Measurements from ENCODE around the gene CLEC6A.
"Not testable (repeated sequence)": the region's sequence is repeated elsewhere in the genome, so short reads cannot be mapped to it uniquely, and the experiment has no call there.

CLEC6A gene

DNA sequence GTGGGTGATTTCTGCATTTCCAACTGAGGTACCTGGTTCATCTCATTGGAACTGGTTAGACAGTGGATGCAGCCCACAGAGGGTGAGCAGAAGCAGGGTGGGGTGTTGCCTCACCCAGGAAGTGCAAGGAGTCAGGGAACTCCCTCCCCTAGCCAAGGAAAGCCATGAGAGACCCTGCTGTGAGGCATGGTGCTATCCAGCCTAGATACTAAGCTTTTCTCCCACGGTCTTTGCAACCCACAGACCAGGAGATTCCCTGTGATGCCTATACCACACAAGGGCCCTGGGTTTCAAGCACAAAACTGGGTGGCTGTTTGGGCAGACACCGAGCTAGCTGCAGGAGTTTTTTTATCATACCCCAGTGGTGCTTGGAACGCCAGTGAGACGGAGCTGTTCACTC, 39.9 kb downstream of the CLEC6A start:
- DNase-seq (ENCODE audit: low read depth) = not testable (repeated sequence)

DNA sequence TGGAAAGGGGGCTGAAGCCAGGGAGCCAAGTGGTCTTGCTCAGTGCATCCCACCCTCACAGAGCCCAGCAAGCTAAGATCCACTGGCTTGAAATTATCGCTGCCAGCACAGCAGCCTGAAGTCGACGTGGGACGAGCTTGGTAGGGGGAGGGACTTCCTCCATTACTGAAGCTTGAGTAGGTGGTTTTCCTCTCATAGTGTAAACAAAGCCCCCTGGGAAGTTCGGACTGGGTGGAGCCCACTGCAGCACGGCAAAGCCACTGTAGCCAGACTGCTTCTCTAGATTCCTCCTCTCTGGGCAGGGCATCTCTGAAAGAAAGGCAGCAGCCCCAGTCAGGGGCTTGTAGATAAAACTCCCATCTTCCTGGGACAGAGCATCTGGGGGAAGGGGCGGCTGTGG, 40.3 kb downstream of the CLEC6A start:
- DNase-seq (ENCODE audit: low read depth) = not testable (repeated sequence)

DNA sequence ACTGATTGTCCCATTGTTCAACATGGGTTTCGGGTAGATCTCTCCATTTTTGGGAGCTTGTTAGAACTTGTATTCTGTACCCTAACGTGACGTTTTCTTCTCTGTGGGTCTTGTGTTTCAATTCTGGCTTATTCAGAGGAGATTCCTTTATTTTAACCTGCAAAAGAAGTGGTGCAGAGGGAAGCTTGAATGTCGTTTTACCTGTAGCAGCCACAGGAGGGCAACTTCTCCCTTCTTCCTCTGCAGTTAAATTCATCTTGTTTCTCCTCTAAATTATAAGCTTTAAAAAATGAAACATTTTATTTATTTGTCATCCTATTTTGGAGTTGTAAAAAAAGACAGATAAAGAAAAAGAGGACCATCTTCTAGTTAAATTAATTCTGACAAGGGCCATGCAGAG, 43.9 kb downstream of the CLEC6A start:
- DNase-seq (ENCODE audit: low read depth) = no peak

DNA sequence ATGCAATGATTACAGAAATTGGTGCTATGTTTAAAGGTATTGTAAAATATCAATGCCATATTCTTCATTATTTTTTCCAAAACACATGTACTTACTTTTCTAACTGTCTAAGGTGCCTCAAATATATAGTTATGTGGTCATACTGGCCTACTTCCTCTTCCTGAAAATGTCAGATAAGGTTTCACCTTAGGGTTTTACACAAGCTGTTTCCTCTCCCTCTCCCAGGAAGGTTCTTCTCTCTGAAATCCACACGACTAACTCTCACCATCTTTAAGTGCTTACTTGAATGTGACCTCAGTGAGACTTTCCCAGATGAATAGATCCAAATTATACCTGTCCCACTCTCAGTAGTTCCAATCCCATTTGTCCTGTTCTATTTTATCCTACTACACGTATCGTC, 46.0 kb downstream of the CLEC6A start:
- DNase-seq (ENCODE audit: low read depth) = no peak

DNA sequence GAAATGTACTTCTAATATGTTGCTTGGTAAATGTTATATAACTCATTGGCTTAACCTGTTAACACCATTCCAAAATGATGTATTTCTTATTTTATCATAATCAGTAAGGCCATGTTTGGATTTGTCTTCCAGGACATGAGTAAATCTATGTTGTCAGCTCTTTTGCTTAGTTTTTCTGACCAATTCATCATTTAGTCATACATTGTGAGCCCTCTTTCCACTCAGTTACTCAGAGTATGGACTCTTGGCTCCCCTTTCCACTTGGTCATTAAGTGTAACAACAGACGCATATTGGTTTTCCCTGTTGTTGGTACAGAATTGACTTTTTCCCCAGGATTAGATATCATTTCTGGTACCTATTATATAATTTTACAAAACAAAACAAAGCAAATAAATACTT, 48.6 kb downstream of the CLEC6A start:
- DNase-seq (ENCODE audit: low read depth) = no peak

DNA sequence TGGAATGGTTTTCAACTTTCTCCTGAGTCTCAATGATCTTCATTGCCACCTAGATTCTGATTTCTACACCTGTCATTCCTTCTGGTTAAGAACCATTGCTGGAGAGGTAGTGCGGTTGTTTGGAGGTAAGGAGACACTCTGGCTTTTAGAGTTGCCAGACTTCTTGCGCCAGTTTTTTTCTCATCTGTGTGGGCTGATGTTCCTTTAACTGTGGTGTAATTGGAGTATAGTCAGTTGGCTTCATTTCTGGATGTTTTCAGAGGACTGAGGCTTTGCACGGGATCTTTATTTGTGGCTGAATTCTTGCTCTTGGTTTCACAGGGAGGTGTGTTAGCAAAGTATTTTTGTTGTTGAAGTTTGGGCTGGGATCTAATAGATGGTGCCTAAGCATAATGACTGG, 51.8 kb downstream of the CLEC6A start:
- DNase-seq (ENCODE audit: low read depth) = no peak

DNA sequence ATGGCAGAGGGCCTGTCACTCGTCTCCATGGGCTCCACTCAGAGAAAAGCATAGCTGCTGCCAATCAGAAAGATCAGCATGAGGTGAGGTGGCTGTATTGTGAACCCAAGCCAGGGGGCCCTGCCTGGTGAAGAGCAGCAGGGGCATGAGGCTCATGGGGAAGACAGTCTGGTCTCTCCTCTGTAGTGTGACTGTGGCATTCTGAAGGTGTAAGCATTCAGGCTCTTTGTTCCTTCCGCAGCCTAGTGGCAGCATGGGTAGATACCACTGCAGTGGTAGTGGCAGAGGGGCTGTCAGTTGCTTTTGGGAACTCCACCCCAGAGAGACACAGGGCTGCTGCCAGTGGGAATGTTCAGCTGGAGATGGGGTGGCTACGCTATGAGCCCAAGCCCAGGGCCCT, 52.5 kb downstream of the CLEC6A start:
- DNase-seq (ENCODE audit: low read depth) = no peak

DNA sequence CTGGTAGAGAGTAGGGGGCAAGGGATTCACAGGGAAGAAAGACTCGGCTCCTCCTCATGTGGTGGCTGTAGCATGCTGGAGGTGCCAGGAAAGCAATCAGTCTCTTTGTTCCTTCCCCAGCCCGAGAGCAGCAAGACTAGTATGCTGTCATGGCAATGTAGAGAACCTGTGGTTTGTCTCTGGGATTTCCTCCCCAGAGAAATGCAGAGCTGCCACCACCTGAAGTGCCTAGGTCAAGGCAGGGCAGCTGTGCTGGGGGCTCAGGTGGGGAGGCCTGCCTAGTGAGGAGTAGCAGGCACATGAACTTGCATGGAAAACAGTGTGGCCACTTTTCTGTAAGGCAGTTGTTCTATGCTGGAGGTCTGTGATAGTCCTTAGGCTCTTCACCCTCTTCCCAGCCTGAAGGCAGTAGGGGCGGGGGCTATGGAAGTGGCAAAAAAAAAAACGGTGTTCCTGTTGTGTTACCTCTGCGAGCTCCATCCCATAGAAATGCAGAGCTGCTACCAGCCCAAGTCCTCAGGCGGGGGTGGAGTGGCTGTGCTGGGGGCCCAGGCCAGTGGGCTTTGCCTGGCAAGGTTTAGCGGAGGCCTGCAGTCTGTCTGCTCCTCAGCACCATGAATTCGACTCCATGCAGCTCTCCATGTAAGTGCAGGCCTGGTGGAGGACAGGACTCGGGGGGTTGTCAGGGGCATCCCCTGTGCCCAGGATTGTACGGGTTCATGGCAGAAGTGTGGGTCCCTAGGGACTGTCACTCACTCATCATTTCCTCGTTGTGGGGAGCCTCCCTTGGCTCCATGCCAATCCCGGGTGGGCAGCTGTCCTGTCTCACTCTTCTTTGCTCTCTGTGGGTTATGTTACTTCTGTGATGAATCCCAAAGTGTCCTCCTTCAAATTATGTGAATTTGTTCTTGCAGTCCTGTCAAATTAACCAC, 53.4 kb downstream of the CLEC6A start:
- no peak for DNase-seq (ENCODE audit: low read depth)

DNA sequence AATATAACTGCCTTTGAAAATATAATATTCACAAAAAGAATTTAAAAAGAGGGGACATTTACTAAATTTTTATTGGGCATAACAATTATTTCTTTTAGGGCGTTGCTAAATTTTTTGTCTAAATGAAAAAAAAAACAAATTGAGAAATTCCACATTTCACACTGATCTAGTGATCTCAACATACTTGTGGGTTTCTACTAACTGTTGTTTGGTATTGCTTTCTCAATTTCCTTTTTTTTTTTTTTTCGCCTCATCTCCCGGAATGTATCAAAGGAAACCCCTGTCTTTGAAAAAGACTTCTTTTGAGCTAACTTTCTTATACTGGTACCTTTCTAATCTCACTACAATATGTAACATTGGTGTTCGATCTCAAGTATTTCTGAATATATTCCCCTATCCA, 57.5 kb downstream of the CLEC6A start, which contains the start of gene CLEC4D:
Gene CLEC4D, plus strand, starts transcription at position 248 of the 400 bp plus-strand sequence. CDS start 230 bp downstream, outside the sequence.
- DNase-seq (ENCODE audit: low read depth) = no peak

DNA sequence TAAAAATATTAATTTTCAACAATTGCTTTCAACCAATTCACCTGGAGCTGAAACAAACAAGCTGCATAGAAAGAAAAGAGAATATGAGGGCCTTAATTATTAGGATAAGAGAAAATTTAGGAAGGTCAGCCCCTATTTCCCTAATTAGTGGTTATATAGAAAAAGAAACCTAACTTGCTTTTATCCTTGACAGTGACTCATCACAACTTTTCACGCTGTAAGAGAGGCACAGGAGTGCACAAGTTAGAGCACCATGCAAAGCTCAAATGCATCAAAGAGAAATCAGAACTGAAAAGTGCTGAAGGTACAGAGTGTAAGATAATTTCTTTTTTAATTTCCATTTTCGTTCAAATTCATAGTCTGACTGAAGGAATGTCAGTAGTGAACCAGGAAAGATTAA, 62.2 kb downstream of the CLEC6A start:
- no peak for DNase-seq (ENCODE audit: low read depth)

DNA sequence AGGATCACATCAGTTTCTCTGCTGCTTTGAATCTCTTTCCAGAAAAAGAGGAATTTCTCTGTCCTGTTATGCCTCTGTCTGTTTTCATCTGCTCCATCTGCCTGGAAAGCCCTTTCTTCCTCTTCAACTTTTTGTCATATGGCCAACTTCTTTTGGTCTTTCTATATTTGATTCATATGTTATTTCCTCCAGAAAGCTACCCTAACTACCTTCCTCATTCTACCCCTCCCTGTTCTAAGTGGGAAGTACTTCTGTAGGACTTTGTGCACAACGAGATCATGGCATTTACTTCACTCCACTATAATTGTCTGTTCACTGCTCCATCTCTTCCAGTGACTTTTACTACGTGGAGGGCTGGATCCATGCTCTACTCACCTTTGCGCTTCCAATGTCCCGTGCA, 63.4 kb downstream of the CLEC6A start:
- no peak for DNase-seq (ENCODE audit: low read depth)

DNA sequence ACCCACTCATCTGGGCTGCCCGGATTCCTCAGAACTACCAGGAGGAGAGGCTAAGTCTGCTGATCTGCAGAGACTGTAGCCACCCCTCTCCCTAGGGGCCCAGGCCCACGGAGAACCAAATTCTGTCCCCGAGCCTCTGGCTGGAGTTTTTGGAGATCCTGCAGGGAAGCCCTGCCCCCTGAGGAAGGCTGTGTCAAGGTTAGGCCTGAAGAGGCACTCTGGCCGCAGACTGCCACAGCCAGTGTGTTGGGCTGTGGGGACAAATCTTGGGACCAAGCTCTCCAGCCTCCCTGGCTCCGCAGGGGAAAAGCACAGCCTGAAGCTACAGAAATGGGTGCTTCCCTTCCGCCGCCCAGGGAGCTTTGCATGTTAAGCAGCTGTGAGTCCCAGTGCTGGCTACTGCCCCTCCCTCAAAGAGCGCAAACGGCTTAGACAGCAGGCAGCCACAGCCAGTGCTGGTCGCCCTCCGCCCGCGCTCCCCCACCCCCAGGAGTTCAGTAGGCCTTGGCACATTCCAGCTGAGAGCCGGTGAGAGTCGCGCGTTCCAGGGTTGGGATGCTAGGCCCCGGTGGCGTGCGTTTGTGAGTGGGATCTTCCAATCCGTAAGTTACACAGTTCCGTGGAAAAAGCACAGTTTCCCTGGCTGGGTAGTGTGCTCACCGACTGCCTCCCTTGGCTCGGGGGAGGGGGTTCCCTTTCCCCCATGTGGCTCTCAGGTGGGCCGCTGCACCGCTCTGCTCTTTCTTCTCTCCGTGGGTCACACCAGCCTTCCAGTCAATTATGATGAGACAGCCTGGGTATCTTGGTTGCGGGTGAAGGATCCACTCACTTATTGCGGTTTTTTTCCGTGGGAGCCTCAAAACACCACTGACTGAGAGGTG, 71.7 kb downstream of the CLEC6A start:
- no peak for DNase-seq (ENCODE audit: low read depth)
